Endothelial cell of umbilical vein (primary cell): ENCODE results near the gene SCAPER. TPM values are rescaled to one million over a fixed set of nuclear protein-coding genes. Genes with fewer than 3 reads are reported as not detected.
A peak's percentile ranks its signal among the peaks of the same experiment; 100 is the strongest.

ENCODE experiments used
- BruUV-seq: library from RNA; stranded (reverse); fragments of 400-500 nt; replicated peaks from 2 replicates; lab custom pipeline; 2021; lab: Mats Ljungman, UMichigan
- CTCF ChIA-PET: fragments of 300-600, 350-600 bp; sonication (Branson Sonifier 250); formaldehyde crosslinking; loops from one replicate; lab custom pipeline; 2021; ENCODE audit warnings: antibody characterized with exemption, inconsistent platforms; lab: Charles Lee
- POLR2A ChIA-PET: fragments of 300-600, 350-600 bp; sonication (Branson Sonifier 250); formaldehyde crosslinking; loops from one replicate; lab custom pipeline; 2021; ENCODE audit warnings: antibody characterized with exemption, inconsistent platforms; lab: Charles Lee
- DNase-seq: peaks from one replicate; pipeline ENCODE4 v3.0.0-alpha.2; 2011; ENCODE audit warnings: low read depth, low spot score
- FAIRE-seq: peaks from 2 replicates; lab custom pipeline; 2011; peaks lifted over from hg19 to GRCh38; lab: Jason Lieb, UNC
- H2AFZ ChIP-seq: 2 replicates; pipeline ENCODE4 v1.6.0; 2012; ENCODE audit warnings: low read depth, low read length, control low read depth, inconsistent platforms
- H3K27ac ChIP-seq: 2 replicates; pipeline ENCODE4 v1.5.1; 2011; ENCODE audit warnings: low read depth, mild to moderate bottlenecking, control low read depth, low read length, moderate library complexity; ENCODE audit not compliant: insufficient read depth
- H3K27me3 ChIP-seq, 2 experiments: 2 replicates each; pipeline versions ENCODE4 v1.6.0 to v1.6.1; 2011; ENCODE audit warnings: low read length in 2 of 2, mixed read lengths in 1 of 2; ENCODE audit not compliant: control insufficient read depth in 2 of 2, insufficient read depth in 2 of 2
- H3K36me3 ChIP-seq, 2 experiments: 2 replicates in 1 of 2; 3 replicates in 1 of 2; pipeline ENCODE4 v1.5.1; 2011; ENCODE audit warnings: low read length in 2 of 2, mild to moderate bottlenecking in 1 of 2, moderate library complexity in 1 of 2; ENCODE audit not compliant: control insufficient read depth in 2 of 2, insufficient read depth in 2 of 2; ENCODE audit errors: extremely low read depth in 1 of 2
- H3K4me1 ChIP-seq: 3 replicates; pipeline ENCODE4 v1.5.1; 2011; ENCODE audit warnings: mild to moderate bottlenecking, low read length; ENCODE audit not compliant: control insufficient read depth, insufficient read depth; ENCODE audit errors: extremely low read depth
- H3K4me2 ChIP-seq: 2 replicates; pipeline ENCODE4 v1.6.1; 2011; ENCODE audit warnings: low read length, control low read depth, mixed read lengths; ENCODE audit not compliant: insufficient read depth
- H3K4me3 ChIP-seq, 3 experiments: fragments of 200-600 bp in 1 of 3; sonication (generic), shearing (Covaris generic) in 1 of 3; replicated peaks in 1 of 3; 2 replicates each; pipeline ENCODE4 v1.5.1; 2011 to 2016; ENCODE audit warnings: control low read depth in 3 of 3, low read length in 3 of 3, mild to moderate bottlenecking in 2 of 3, inconsistent platforms in 1 of 3, low read depth in 1 of 3, moderate library complexity in 1 of 3; ENCODE audit not compliant: insufficient read depth in 1 of 3
- H3K79me2 ChIP-seq: 2 replicates; pipeline ENCODE4 v1.6.0; 2012; ENCODE audit warnings: low read length, inconsistent platforms; ENCODE audit not compliant: control insufficient read depth, insufficient read depth
- H3K9ac ChIP-seq: replicated peaks from 2 replicates; pipeline ENCODE3; 2011; ENCODE audit warnings: low read length, control low read depth; ENCODE audit not compliant: insufficient read depth; ENCODE audit errors: extremely low read depth
- H3K9me1 ChIP-seq: replicated peaks from 3 replicates; pipeline ENCODE4 v1.6.0; 2011; ENCODE audit warnings: mild to moderate bottlenecking, low read length; ENCODE audit not compliant: control insufficient read depth, insufficient read depth; ENCODE audit errors: extremely low read depth
- H3K9me3 ChIP-seq: replicated peaks from 2 replicates; pipeline ENCODE4 v1.5.1; 2012; ENCODE audit warnings: low read length, inconsistent platforms; ENCODE audit not compliant: control insufficient read depth, insufficient read depth
- H4K20me1 ChIP-seq: replicated peaks from 2 replicates; pipeline ENCODE3; 2011; ENCODE audit warnings: mild to moderate bottlenecking, low read length; ENCODE audit not compliant: control insufficient read depth, insufficient read depth; ENCODE audit errors: extremely low read depth
- CTCF ChIP-seq, 2 donors: IDR thresholded peaks; 1 replicate in 1 of 2; 2 replicates in 1 of 2; pipeline ENCODE4 v1.5.1; 2011; ENCODE audit warnings: low read length in 2 of 2, mild to moderate bottlenecking in 2 of 2, moderate library complexity in 2 of 2, control low read depth in 1 of 2, inconsistent platforms in 1 of 2, low read depth in 1 of 2; ENCODE audit not compliant: insufficient read depth in 1 of 2; ENCODE audit errors: extremely low read depth in 1 of 2
- EZH2 ChIP-seq: IDR thresholded peaks from 2 replicates; pipeline ENCODE4 v1.6.1; 2012; ENCODE audit warnings: borderline replicate concordance, low read depth, mild to moderate bottlenecking, moderate library complexity, low read length, inconsistent platforms; ENCODE audit not compliant: severe bottlenecking
- FOS ChIP-seq: IDR thresholded peaks from 2 replicates; pipeline ENCODE4 v1.6.1; 2011; ENCODE audit warnings: mild to moderate bottlenecking, low read length, moderate library complexity, borderline replicate concordance; ENCODE audit not compliant: insufficient read depth
- GATA2 ChIP-seq: IDR thresholded peaks from 2 replicates; pipeline ENCODE4 v1.7.0; 2011; ENCODE audit warnings: low read depth, mild to moderate bottlenecking, moderate library complexity, mixed read lengths, low read length; ENCODE audit not compliant: insufficient read length, insufficient read depth
- JUN ChIP-seq: IDR thresholded peaks from 2 replicates; pipeline ENCODE4 v1.6.1; 2011; ENCODE audit warnings: borderline replicate concordance, low read depth; ENCODE audit not compliant: insufficient read length, insufficient read depth
- MAX ChIP-seq: IDR thresholded peaks from 2 replicates; pipeline ENCODE4 v1.6.1; 2011; ENCODE audit not compliant: insufficient read depth, insufficient read length
- MYC ChIP-seq: IDR thresholded peaks from one replicate; pipeline ENCODE4 v1.6.1; 2011; ENCODE audit warnings: mild to moderate bottlenecking, low read depth, low read length
- POLR2A ChIP-seq: IDR thresholded peaks from 2 replicates; pipeline ENCODE4 v1.6.1; 2012; ENCODE audit warnings: low read depth, mild to moderate bottlenecking, control low read depth, low read length
- POLR2AphosphoS5 ChIP-seq: IDR thresholded peaks from 2 replicates; pipeline ENCODE4 v1.6.1; 2012; ENCODE audit warnings: low read depth, mild to moderate bottlenecking, control low read depth, low read length, moderate library complexity; ENCODE audit not compliant: insufficient read depth
- dilution Hi-C: fragments of 300-500 bp; cut with MboI; formaldehyde crosslinking; loops from one replicate; pipeline ENCODE4 v1.15.0; 2019; ENCODE audit warnings: low sequenced_read_pairs; ENCODE audit not compliant: extremely low pct_ligation_motif_present
- intact Hi-C: fragments of 100-400 bp; cut with micrococcal nuclease; formaldehyde crosslinking; loops from one replicate; pipeline ENCODE4 v1.10.0; 2022
- polyA plus RNA-seq, 4 experiments: library from polyadenylated mRNA; depleted of rRNA in 3 of 4; stranded (reverse) in 3 of 4; unstranded in 1 of 4; fragments of >200 nt; gene quantifications; 2 replicates each; pipeline versions ENCODE4 v1.2.1 to v1.2.3, GENCODE V29; 2011 to 2012; ENCODE audit warnings: missing spikeins in 1 of 4
- total RNA-seq: library from RNA; stranded (reverse); gene quantifications from 2 replicates; pipeline ENCODE4 v1.2.3, GENCODE V29; 2021

The SCAPER gene
- total and polyA plus RNA-seq, 2 donors (not counting 3 experiments of a cell fraction or from before 2014, with no cell fraction given) = 2.7 to 12.7 TPM

- POLR2A ChIA-PET = no interaction called here
- no peaks in the 10 kb centered on the region for H3K9me1 ChIP-seq
- intact Hi-C loops (loop anchor here (5.0 kb wide), 1 partner anchor 538 kb away; no protein-coding TSS in a partner anchor), dilution Hi-C loops (no loop called here)
- H3K9me3 ChIP-seq = no peaks in the 10 kb centered on the region
- FAIRE-seq (no peak), DNase-seq (peak; percentile 39)
- H3K4me2 ChIP-seq = no peak overlapping the region
- CTCF ChIA-PET = interaction anchor here (0.6 to 1.6 kb wide), 4 partner anchors 14 to 110 kb away, joined by 3 to 5 read pairs (median 4); no protein-coding TSS in a partner anchor
- no peak overlapping the region for H3K27ac ChIP-seq
- TF ChIP-seq MYC = no peak
- TF ChIP-seq JUN = no peak
- no peak overlapping the region for H3K4me3 ChIP-seq
- no peaks in the 10 kb centered on the region for H3K27me3 ChIP-seq
- no peaks in the 10 kb centered on the region for H4K20me1 ChIP-seq
- H3K9ac ChIP-seq = no peak overlapping the region
- no peaks in the 10 kb centered on the region for H3K4me1 ChIP-seq
- no peak overlapping the region for H2AFZ ChIP-seq
- no TSS peak for BruUV-seq
- no peaks in the 10 kb centered on the region for H3K79me2 ChIP-seq
- no peaks in the 10 kb centered on the region for H3K36me3 ChIP-seq
Measured at GRCh38 chr15:76730262-76730661, 174.9 kb downstream of the SCAPER start.

- no peak overlapping the region for H3K4me3 ChIP-seq
- H3K27ac ChIP-seq = no peak overlapping the region
- H3K9me1 ChIP-seq = no peaks in the 10 kb centered on the region
- H2AFZ ChIP-seq = no peak overlapping the region
- CTCF ChIA-PET = no interaction called here
- FAIRE-seq = no peak
- TF ChIP-seq EZH2 (no peak), CTCF (IDR thresholded peaks at IDR 0.05; ENCODE audit: extremely low read depth in 1 of 2, insufficient read depth in 1 of 2, low read depth in 1 of 2, low read length in 2 of 2) (no peak), GATA2 (no peak), JUN (no peak), MAX (no peak), POLR2AphosphoS5 (no peak), POLR2A (no peak), MYC (no peak), FOS (no peak)
- no peaks in the 10 kb centered on the region for H3K9me3 ChIP-seq
- BruUV-seq = no TSS peak
- no peaks in the 10 kb centered on the region for H4K20me1 ChIP-seq
- no peak overlapping the region for H3K9ac ChIP-seq
- H3K79me2 ChIP-seq = no peaks in the 10 kb centered on the region
- intact Hi-C loops = no loop called here
- H3K27me3 ChIP-seq = no peaks in the 10 kb centered on the region
- H3K4me1 ChIP-seq = peaks cover 4% of the 10 kb centered on the region
- DNase-seq = peak; percentile 61
- POLR2A ChIA-PET = no interaction called here
- peak overlapping the region; percentile 24 for H3K4me2 ChIP-seq
- H3K36me3 ChIP-seq = no peaks in the 10 kb centered on the region
- dilution Hi-C loops = no loop called here
Measured at GRCh38 chr15:76718863-76719262, 186.3 kb downstream of the SCAPER start.
